Esophagus squamous epithelium (tissue), 4 donors: ENCODE data around the gene LORICRIN.

ENCODE experiments used
- POLR2A ChIP-seq, 4 donors: fragments of 450-650 bp; IDR thresholded peaks; one replicate each; pipeline ENCODE4 v1.6.1; 2017; ENCODE audit warnings: antibody characterized with exemption in 4 of 4, mild to moderate bottlenecking in 4 of 4, moderate library complexity in 3 of 4
- TF ChIP-seq, protein P1 (sequence below), 6 experiments: fragments of 450-650 bp in 4 of 6; fragments of 200-600 bp in 2 of 6; sonication (generic) in 2 of 6; IDR thresholded peaks; one replicate each; pipeline ENCODE4 v1.5.1; 2016 to 2019; ENCODE audit warnings: antibody characterized with exemption in 6 of 6, mild to moderate bottlenecking in 4 of 6, moderate library complexity in 4 of 6

DNA sequence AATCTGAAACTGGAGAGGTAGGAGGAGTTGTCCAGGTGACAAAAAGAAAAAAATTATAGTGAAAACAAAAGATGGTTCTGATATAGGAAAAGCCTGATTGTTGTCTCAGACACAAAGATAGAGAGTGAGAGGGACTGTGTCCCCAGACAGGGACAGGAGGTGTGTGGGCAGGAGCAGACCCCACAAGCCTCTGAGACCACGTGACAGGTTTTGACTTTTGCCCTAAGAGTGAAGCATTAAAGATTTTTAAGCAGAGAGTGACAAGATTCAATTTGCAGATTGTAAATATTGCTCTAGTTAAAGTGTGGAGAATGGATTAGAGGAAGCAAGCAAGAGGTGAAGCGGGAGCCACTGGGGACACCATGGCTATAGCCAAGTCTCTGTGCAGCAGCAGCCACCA lies 31.7 kb upstream of the LORICRIN start:
- TF ChIP-seq, protein P1, sequence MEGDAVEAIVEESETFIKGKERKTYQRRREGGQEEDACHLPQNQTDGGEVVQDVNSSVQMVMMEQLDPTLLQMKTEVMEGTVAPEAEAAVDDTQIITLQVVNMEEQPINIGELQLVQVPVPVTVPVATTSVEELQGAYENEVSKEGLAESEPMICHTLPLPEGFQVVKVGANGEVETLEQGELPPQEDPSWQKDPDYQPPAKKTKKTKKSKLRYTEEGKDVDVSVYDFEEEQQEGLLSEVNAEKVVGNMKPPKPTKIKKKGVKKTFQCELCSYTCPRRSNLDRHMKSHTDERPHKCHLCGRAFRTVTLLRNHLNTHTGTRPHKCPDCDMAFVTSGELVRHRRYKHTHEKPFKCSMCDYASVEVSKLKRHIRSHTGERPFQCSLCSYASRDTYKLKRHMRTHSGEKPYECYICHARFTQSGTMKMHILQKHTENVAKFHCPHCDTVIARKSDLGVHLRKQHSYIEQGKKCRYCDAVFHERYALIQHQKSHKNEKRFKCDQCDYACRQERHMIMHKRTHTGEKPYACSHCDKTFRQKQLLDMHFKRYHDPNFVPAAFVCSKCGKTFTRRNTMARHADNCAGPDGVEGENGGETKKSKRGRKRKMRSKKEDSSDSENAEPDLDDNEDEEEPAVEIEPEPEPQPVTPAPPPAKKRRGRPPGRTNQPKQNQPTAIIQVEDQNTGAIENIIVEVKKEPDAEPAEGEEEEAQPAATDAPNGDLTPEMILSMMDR (IDR thresholded peaks at IDR 0.05) = no peak
- TF ChIP-seq POLR2A (IDR thresholded peaks at IDR 0.05) = no peak
